ENCODE measurements around the gene ETF1.
A peak's percentile ranks its signal among the peaks of the same experiment; 100 is the strongest.
"Not testable (repeated sequence)": the region's sequence is repeated elsewhere in the genome, so short reads cannot be mapped to it uniquely, and the experiment has no call there.

ETF1 gene

DNA sequence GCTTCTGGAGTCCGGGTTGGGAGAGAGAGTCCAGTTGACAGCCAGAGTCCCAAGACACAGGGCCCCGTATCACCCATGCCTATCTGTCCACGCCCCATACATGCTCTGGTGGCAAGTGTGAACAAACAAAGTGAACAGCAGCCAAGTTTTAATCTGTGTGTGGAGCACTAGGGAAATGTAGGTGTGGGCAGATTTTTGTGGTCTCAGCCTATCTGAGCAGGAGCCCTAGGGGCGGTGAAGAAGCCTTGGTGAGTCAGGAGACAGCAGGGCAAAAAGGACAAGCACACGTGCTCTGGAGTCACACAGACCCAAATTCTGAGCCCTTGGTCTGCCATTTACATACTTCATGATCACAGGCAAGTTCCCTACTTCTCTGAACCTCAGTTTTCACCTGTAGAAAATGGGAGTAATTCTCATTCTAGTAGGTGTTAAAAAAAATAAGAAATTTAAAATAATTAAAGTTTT lies 54.5 kb downstream of the ETF1 start:
- DNase-seq, result no peak

DNA sequence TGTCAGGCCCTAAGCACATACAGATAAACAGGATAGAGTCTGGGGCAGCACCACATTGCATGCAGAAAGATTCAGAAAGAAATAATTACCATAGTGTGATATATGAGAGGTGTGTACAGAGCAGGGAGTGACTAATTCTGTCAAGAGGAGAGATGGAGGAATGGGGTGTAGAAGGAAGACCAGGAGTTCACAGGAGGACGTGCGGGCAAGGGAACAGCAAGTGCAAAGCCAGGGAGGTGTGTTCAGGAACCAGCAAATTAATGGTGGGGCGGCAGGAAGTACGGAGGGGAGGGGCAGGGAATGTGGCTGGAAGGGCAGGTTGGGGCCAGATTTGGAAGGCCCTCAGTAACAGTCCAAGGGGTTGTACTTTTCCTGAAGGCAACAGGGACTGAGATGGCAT lies 60.4 kb downstream of the ETF1 start:
- no peak for DNase-seq

- DNase-seq, result no peak
Measured at GRCh38 chr5:138476918-138477317, 66.1 kb downstream of the ETF1 start.

DNA sequence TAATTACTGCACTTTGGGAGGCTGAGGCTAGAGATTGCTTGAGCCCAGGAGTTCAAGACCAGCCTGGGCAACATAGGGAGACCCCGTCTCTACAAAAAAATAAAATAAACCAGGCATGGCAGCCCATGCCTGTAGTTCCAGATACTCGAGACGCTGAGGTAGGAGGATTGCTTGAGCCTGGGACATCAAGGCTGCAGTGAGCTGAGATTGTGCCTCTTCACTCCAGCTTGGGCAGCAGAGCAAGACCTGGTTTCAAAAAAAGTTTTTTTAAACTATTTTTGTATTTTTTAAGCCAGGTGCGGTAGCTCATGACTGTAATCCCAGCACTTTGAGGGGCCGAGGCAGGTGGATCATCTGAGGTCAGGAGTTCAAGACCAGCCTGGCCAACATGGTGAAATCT lies 69.9 kb downstream of the ETF1 start:
- DNase-seq, result not testable (repeated sequence)

DNA sequence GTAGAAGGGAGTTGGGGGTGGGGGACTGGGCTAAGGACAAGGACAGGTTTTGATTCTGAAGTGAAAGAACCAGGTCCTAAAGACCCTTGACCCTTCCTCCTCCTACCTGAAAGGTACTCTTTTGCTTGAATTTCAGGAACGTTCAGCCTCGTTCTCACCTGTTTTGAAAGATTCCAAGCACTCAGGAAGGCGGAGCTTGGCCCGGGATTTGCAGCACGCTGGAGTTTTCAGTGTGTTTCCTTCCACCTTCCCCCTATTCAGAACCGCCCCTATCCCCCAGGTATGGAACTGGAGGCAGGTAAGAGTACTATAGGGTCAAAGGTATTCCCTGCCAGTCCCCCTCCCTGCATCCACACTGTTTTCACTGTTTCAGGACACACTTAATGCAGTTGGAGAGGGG lies 70.7 kb downstream of the ETF1 start:
- DNase-seq, result no peak

- no peak for DNase-seq
Measured at GRCh38 chr5:138471052-138471361, 72.0 kb downstream of the ETF1 start.

DNA sequence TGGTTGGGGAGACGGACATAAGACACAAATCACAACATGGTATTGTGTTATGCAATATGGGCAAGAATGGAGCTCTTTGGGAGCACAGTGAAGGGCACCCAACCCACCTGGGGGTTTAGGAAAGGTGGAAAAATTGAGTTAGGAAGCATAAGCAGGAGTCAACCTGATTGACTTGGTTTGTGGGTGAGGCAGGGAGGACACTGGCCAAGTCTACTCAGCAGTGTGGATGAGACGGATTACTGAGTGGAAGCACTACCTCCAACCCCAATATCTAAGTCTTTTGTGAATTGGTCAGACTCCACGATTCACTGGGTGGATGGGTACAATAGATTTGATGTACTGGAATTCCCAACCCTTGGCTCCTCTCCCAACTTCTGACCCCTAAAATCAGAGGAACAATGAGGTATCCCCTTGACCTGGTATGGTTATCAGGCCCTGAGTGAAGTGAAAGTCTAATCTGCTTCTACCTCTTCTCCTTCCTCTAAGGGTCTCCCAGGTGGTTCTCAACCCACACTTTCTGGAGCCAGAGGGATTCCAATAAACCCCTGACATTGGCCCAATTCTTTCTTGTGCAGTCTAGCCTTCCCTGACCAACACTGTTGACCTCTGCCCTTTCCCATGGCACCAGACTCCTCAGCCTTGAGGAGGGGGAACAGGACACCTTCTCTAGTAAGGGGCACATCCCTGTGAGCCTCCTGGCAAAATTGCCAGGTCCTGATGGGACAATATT lies 72.5 kb downstream of the ETF1 start:
- no peak for DNase-seq

DNA sequence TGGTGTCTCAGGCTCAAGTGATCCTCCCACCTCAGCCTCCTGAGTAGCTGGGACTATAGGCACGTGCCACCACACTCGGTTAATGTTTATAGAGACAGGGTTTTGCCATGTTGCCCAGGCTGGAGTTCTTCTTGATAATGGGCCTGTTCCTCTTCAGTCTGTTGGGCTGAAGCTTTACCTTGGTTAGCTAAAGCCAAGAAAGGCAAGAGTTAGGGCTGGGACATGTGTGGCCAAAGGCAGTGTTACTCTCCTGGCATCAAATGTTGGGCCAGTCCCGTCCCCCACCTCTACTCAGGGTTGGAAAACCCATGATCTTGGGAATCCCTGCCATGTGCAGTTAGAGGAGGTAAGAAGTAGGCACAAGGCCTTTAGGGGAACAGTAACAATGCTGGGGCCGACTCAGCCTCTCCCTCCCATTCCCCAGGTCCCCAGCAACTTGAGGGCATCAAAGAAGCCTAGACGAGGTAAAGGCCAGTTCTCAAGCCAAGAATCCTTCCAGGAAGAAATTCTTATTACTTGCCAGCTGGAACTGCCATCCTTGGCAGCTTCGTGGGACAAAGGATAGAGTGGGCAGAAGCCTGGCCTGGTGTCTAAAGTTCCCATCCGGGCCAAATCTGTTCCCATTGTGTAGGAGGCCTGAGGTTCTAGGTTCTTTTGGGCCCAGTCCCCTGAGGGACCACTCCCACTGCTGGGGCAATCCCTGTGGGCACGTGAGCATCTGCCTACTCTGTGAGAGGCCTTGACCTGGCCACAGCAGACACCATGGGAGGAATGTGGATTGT lies 73.3 kb downstream of the ETF1 start:
- peak in 1 of 2 experiments; percentile 61 for DNase-seq

DNA sequence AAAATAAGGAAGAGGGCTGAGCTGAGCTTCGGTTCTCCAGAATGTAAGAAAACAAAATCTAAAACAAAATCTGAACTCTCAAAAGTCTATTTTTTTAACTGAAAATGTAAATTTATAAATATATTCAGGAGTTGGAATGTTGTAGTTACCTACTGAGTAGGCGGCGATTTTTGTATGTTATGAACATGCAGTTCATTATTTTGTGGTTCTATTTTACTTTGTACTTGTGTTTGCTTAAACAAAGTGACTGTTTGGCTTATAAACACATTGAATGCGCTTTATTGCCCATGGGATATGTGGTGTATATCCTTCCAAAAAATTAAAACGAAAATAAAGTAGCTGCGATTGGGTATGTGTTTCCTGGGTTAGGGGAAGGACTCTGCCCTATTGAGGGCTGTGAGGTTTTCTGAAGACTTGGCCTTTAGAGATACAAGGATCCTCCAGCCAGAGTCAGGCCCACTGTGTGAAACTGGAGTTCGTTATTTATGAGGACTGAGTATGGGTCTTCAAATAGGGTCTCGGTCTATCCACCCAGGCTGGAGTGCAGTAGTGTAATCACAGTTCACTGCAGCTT lies 74.0 kb downstream of the ETF1 start:
- DNase-seq, result no peak

- no peak for DNase-seq
Measured at GRCh38 chr5:138468133-138468965, 74.7 kb downstream of the ETF1 start.

DNA sequence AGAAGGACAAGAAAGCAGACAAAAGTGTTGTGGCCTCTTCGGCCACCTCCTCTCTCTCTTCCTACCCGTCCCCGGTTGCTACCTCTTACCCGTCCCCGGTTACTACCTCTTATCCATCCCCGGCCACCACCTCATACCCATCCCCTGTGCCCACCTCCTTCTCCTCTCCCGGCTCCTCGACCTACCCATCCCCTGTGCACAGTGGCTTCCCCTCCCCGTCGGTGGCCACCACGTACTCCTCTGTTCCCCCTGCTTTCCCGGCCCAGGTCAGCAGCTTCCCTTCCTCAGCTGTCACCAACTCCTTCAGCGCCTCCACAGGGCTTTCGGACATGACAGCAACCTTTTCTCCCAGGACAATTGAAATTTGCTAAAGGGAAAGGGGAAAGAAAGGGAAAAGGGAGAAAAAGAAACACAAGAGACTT lies 75.3 kb downstream of the ETF1 start:
- DNase-seq, result no peak

DNA sequence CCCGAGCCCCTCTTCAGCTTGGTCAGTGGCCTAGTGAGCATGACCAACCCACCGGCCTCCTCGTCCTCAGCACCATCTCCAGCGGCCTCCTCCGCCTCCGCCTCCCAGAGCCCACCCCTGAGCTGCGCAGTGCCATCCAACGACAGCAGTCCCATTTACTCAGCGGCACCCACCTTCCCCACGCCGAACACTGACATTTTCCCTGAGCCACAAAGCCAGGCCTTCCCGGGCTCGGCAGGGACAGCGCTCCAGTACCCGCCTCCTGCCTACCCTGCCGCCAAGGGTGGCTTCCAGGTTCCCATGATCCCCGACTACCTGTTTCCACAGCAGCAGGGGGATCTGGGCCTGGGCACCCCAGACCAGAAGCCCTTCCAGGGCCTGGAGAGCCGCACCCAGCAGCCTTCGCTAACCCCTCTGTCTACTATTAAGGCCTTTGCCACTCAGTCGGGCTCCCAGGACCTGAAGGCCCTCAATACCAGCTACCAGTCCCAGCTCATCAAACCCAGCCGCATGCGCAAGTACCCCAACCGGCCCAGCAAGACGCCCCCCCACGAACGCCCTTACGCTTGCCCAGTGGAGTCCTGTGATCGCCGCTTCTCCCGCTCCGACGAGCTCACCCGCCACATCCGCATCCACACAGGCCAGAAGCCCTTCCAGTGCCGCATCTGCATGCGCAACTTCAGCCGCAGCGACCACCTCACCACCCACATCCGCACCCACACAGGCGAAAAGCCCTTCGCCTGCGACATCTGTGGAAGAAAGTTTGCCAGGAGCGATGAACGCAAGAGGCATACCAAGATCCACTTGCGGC lies 75.9 kb downstream of the ETF1 start:
- no peak for DNase-seq

- no peak for DNase-seq
Measured at GRCh38 chr5:138466125-138466899, 76.7 kb downstream of the ETF1 start.

GRCh38 chr5:138465261-138466124 lies 77.5 kb downstream of the ETF1 start, which contains the start of gene EGR1:
Gene EGR1 (plus strand): TSS chr5:138465479. CDS start chr5:138465762, 283 bp downstream.
- DNase-seq, result peak; percentile 83 to 95

DNA sequence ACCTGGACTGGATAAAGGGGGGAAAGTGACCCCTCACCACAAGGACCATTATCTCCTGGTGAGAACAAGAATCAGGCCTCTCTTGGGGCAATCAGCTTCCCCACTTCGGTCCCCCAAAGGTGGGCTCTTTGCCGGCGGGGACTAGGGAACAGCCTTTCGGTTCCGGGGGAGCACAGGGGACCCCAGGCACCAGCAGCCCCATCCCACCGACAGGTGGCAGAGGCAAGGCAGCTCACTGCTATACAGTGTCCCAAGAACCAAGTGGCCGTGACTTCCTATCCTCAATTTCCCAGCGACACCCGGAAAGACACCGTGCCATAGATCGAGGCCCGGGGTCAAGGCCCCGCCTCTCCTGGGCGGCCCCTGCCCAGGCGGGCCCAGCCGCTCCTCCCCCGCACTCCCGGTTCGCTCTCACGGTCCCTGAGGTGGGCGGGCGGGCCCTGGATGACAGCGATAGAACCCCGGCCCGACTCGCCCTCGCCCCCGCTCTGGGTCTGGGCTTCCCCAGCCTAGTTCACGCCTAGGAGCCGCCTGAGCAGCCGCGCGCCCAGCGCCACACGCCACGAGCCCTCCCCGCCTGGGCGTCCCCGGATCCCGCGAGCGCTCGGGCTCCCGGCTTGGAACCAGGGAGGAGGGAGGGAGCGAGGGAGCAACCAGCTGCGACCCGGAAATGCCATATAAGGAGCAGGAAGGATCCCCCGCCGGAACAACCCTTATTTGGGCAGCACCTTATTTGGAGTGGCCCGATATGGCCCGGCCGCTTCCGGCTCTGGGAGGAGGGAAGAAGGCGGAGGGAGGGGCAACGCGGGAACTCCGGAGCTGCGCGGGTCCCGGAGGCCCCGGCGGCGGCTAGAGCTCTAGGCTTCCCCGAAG lies 78.4 kb downstream of the ETF1 start:
- DNase-seq, result peak; percentile 97 to 98

DNA sequence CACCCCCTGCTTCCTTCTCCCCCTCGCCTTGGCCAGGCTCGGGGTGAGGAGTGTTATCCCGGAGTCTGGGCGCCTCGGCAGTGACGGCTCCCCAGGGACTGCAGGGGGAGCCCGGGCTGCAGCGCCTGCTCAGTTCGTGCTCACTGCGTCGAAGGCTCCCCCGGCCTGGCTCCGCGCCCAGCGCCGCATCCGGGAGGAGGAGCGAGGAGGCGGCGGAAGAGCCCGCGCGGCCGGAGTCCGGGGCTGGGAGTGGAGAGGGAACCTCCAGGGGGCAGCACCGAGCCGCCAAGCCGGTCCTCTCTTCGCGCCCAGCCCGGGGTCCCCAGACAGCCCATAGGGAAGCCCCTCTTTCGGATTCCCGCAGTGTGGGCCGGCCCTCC lies 79.0 kb downstream of the ETF1 start:
- DNase-seq, result peak; percentile 90 to 91

DNA sequence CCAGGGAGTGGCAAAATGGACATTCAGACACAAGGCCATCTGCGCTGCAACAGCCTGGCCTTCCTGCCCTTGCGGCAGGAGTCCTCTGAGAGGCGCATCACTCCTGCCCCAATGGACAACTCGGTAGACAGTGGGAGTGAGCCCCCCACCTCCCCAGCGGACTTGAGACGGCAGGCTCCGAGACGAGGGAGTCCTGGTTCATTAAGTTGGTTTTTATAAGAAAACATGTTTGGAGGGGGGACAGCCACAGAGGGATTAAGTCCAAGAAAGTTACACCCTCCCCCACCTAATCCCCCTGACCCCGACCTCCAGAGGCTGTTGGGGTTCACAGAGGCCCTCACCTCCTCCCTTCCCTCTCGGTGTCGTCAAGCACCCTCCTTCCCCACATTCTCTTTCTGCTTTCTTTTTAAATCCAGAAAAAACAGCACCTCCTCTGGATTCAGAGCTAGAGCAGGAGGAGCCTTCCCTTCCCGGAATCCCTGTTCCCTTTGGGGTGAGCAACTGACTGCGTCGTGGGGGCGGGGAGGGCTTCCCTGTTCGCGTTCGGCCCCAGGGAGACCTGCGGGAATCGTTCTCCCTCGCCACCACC lies 79.5 kb downstream of the ETF1 start:
- DNase-seq, result no peak

- peak in 1 of 2 experiments; percentile 15 for DNase-seq
Measured at GRCh38 chr5:138461343-138462125, 81.5 kb downstream of the ETF1 start.

All from SW 1271 (cell line).